IMR-90 (cell line): Measurements from ENCODE around the gene CNOT3. TPM values are rescaled to one million over a fixed set of nuclear protein-coding genes. Genes with fewer than 3 reads are reported as not detected.

Experiments
- ATAC-seq: fragments of 200-7000 bp; cut with Tn5 transposase; 2 replicates; pipeline ENCODE4 v1.9.1; 2020; ENCODE audit warnings: low read depth, mild to moderate bottlenecking, moderate library complexity
- BruUV-seq: library from RNA; stranded (reverse); fragments of 400-500 nt; replicated peaks from 2 replicates; lab custom pipeline; 2021; lab: Mats Ljungman, UMichigan
- CTCF ChIA-PET: fragments of 300-600 bp; formaldehyde crosslinking; extraction: SDS; loops from one replicate; lab custom pipeline; 2021; ENCODE audit warnings: antibody characterized with exemption; lab: Yijun Ruan, JAX
- POLR2A ChIA-PET: fragments of 300-600 bp; sonication (Branson Sonifier 250); formaldehyde crosslinking; loops from one replicate; lab custom pipeline; 2022; ENCODE audit warnings: antibody characterized with exemption; ENCODE audit not compliant: unreplicated experiment; lab: Charles Lee
- DNase-seq: peaks from one replicate; pipeline ENCODE4 v3.0.0; 2013
- H2AFZ ChIP-seq: replicated peaks from 2 replicates; pipeline ENCODE3; 2013; ENCODE audit warnings: low read length, mild to moderate bottlenecking; ENCODE audit not compliant: poor library complexity
- H2AK5ac ChIP-seq: 2 replicates; pipeline ENCODE4 v1.6.1; 2013; ENCODE audit warnings: low read depth, low read length, inconsistent platforms
- H2AK9ac ChIP-seq: replicated peaks from 2 replicates; pipeline ENCODE3; 2013; ENCODE audit warnings: mild to moderate bottlenecking, low read depth, low read length, moderate library complexity; ENCODE audit not compliant: poor library complexity
- H2BK120ac ChIP-seq: 2 replicates; pipeline ENCODE4 v1.6.1; 2013; ENCODE audit warnings: low read depth, low read length, inconsistent platforms
- H2BK15ac ChIP-seq: 3 replicates; pipeline ENCODE4 v1.6.1; 2013; ENCODE audit warnings: low read depth, low read length, inconsistent platforms
- H2BK20ac ChIP-seq: 2 replicates; pipeline ENCODE4 v1.6.1; 2013; ENCODE audit warnings: low read depth, mild to moderate bottlenecking, inconsistent platforms, low read length, moderate library complexity
- H2BK5ac ChIP-seq: 2 replicates; pipeline ENCODE4 v1.6.1; 2013; ENCODE audit warnings: mild to moderate bottlenecking, low read depth, low read length, inconsistent platforms; ENCODE audit not compliant: poor library complexity, severe bottlenecking
- H3K14ac ChIP-seq: replicated peaks from 2 replicates; pipeline ENCODE4 v1.6.1; 2013; ENCODE audit warnings: low read depth, low read length, inconsistent platforms
- H3K18ac ChIP-seq: 2 replicates; pipeline ENCODE4 v1.6.1; 2013; ENCODE audit warnings: low read depth, low read length, control low read depth
- H3K23ac ChIP-seq: 2 replicates; pipeline ENCODE4 v1.6.1; 2013; ENCODE audit warnings: low read depth, low read length, inconsistent platforms
- H3K27ac ChIP-seq: 2 replicates; pipeline ENCODE4 v1.5.1; 2013; ENCODE audit warnings: mild to moderate bottlenecking, control low read depth, low read length; ENCODE audit not compliant: insufficient read depth
- H3K27me3 ChIP-seq: 2 replicates; pipeline ENCODE4 v1.6.1; 2013; ENCODE audit warnings: low read length; ENCODE audit not compliant: control insufficient read depth, insufficient read depth
- H3K36me3 ChIP-seq: 2 replicates; pipeline ENCODE4 v1.6.1; 2013; ENCODE audit warnings: low read length, mixed read lengths; ENCODE audit not compliant: control insufficient read depth, insufficient read depth
- H3K4ac ChIP-seq: 2 replicates; pipeline ENCODE4 v1.6.1; 2013; ENCODE audit warnings: low read depth, low read length, inconsistent platforms
- H3K4me1 ChIP-seq: 2 replicates; pipeline ENCODE4 v1.6.1; 2013; ENCODE audit warnings: low read length, mixed read lengths; ENCODE audit not compliant: control insufficient read depth, insufficient read depth
- H3K4me2 ChIP-seq: 2 replicates; pipeline ENCODE4 v1.6.1; 2013; ENCODE audit warnings: low read depth, mild to moderate bottlenecking, control low read depth, low read length, moderate library complexity
- H3K4me3 ChIP-seq: 2 replicates; pipeline ENCODE4 v1.5.1; 2013; ENCODE audit warnings: low read depth, mild to moderate bottlenecking, control low read depth, low read length, moderate library complexity; ENCODE audit not compliant: insufficient read depth
- H3K56ac ChIP-seq: 2 replicates; pipeline ENCODE4 v1.6.1; 2013; ENCODE audit warnings: low read length, inconsistent platforms; ENCODE audit not compliant: insufficient read depth; ENCODE audit errors: extremely low read depth
- H3K79me1 ChIP-seq, 2 experiments: 2 replicates each; pipeline ENCODE4 v1.6.1; 2013; ENCODE audit warnings: low read length in 2 of 2, inconsistent platforms in 1 of 2, low read depth in 1 of 2
- H3K9ac ChIP-seq: 2 replicates; pipeline ENCODE4 v1.6.1; 2013; ENCODE audit warnings: low read depth, low read length, control low read depth
- H3K9me1 ChIP-seq: 2 replicates; pipeline ENCODE4 v1.6.1; 2013; ENCODE audit warnings: low read length, inconsistent platforms; ENCODE audit not compliant: insufficient read depth
- H3K9me3 ChIP-seq: 2 replicates; pipeline ENCODE4 v1.6.1; 2013; ENCODE audit warnings: low read length; ENCODE audit not compliant: control insufficient read depth, insufficient read depth
- H4K20me1 ChIP-seq: 2 replicates; pipeline ENCODE4 v1.6.1; 2013; ENCODE audit warnings: low read length, inconsistent platforms; ENCODE audit not compliant: insufficient read depth
- H4K5ac ChIP-seq: 2 replicates; pipeline ENCODE4 v1.6.1; 2013; ENCODE audit warnings: mild to moderate bottlenecking, low read depth, low read length, control low read depth
- H4K8ac ChIP-seq, 2 experiments: 2 replicates each; pipeline ENCODE4 v1.6.1; 2013; ENCODE audit warnings: low read depth in 2 of 2, low read length in 2 of 2, control low read depth in 1 of 2, inconsistent platforms in 1 of 2
- H4K91ac ChIP-seq: 2 replicates; pipeline ENCODE4 v1.6.1; 2013; ENCODE audit warnings: low read depth, low read length, inconsistent platforms; ENCODE audit not compliant: insufficient read depth
- BHLHE40 ChIP-seq: fragments of 150-350 bp; IDR thresholded peaks from 2 replicates; pipeline ENCODE4 v1.6.1; 2016; ENCODE audit warnings: mild to moderate bottlenecking, low read depth, low read length
- CEBPB ChIP-seq: IDR thresholded peaks from 2 replicates; pipeline ENCODE4 v1.6.1; 2012; ENCODE audit warnings: low read depth, low read length, improper control_type of control experiment
- CHD1 ChIP-seq: IDR thresholded peaks from 2 replicates; pipeline ENCODE4 v1.6.1; 2012; ENCODE audit warnings: low read depth, low read length, improper control_type of control experiment
- FOS ChIP-seq: fragments of 150-350 bp; IDR thresholded peaks from 2 replicates; pipeline ENCODE4 v1.6.1; 2016; ENCODE audit warnings: low read depth, low read length
- MAFK ChIP-seq: IDR thresholded peaks from 2 replicates; pipeline ENCODE4 v1.6.1; 2012; ENCODE audit warnings: low read depth, low read length, improper control_type of control experiment
- MAZ ChIP-seq: IDR thresholded peaks from 2 replicates; pipeline ENCODE4 v1.6.1; 2012; ENCODE audit warnings: low read depth, mild to moderate bottlenecking, low read length, improper control_type of control experiment, moderate library complexity, borderline replicate concordance
- MXI1 ChIP-seq: IDR thresholded peaks from 2 replicates; pipeline ENCODE4 v1.6.1; 2012; ENCODE audit warnings: low read depth, mild to moderate bottlenecking, low read length, moderate library complexity, borderline replicate concordance
- NFE2L2 ChIP-seq: fragments of 150-350 bp; IDR thresholded peaks from 2 replicates; pipeline ENCODE4 v1.6.1; 2016; ENCODE audit warnings: low read depth, mild to moderate bottlenecking, low read length
- POLR2A ChIP-seq: IDR thresholded peaks from 2 replicates; pipeline ENCODE4 v1.6.1; 2012; ENCODE audit warnings: mild to moderate bottlenecking, low read depth, low read length
- RAD21 ChIP-seq: IDR thresholded peaks from 2 replicates; pipeline ENCODE4 v1.6.1; 2012; ENCODE audit warnings: low read length, improper control_type of control experiment
- RCOR1 ChIP-seq: IDR thresholded peaks from 2 replicates; pipeline ENCODE4 v1.6.1; 2012; ENCODE audit warnings: mild to moderate bottlenecking, low read length, improper control_type of control experiment; ENCODE audit not compliant: insufficient replicate concordance
- RFX5 ChIP-seq: IDR thresholded peaks from 2 replicates; pipeline ENCODE4 v1.8.0; 2012; ENCODE audit warnings: low read depth, mild to moderate bottlenecking, low read length, moderate library complexity
- WGBS, 2 experiments: methylation state at CpG; one replicate each; pipeline versions ENCODE4 v1.1.5 to v1.1.7; 2013; ENCODE audit warnings: missing lambda C conversion rate in 2 of 2; ENCODE audit not compliant: insufficient read length in 1 of 2; ENCODE audit errors: extremely low coverage in 2 of 2; 5-methylcytosine and 5-hydroxymethylcytosine counted together
- dilution Hi-C: fragments of 300-500 bp; cut with HindIII; formaldehyde crosslinking; loops from one replicate; pipeline ENCODE4 v1.14.3; 2018; ENCODE audit warnings: low sequenced_read_pairs; ENCODE audit not compliant: unreplicated experiment
- in situ Hi-C: fragments of 300-500 bp; cut with MboI; formaldehyde crosslinking; loops from 3 replicates; pipeline ENCODE4 v1.14.3; 2019; ENCODE audit warnings: low sequenced_read_pairs, inconsistent platforms, mixed read lengths
- intact Hi-C: fragments of 100-400 bp; cut with micrococcal nuclease; formaldehyde crosslinking; loops from 2 replicates; pipeline ENCODE4 v1.10.0; 2022
- polyA plus RNA-seq, 3 experiments: library from polyadenylated mRNA; depleted of rRNA; stranded (reverse); fragments of >200 nt; gene quantifications; 2 replicates each; pipeline ENCODE4 v1.2.3, GENCODE V29; 2012; ENCODE audit warnings: low replicate concordance in 1 of 3
- total RNA-seq: library from RNA; depleted of rRNA; stranded (reverse); fragments of >200 nt; gene quantifications from 2 replicates; pipeline ENCODE4 v1.2.3, GENCODE V29; 2012
- TF ChIP-seq, protein P1 (sequence below): fragments of 150-350 bp; IDR thresholded peaks from 2 replicates; pipeline ENCODE4 v1.6.1; 2016; ENCODE audit warnings: low read depth, mild to moderate bottlenecking, low read length, moderate library complexity, borderline replicate concordance
- TF ChIP-seq, protein P2 (sequence below): fragments of 150-350 bp; IDR thresholded peaks from 2 replicates; pipeline ENCODE4 v1.6.1; 2017; ENCODE audit warnings: mild to moderate bottlenecking, antibody characterized with exemption, low read length, low read depth

The CNOT3 gene
- total and polyA plus RNA-seq, 2 of the 4 experiments (the other 2 are of a cell fraction), result 5.4 to 26.7 TPM

DNA sequence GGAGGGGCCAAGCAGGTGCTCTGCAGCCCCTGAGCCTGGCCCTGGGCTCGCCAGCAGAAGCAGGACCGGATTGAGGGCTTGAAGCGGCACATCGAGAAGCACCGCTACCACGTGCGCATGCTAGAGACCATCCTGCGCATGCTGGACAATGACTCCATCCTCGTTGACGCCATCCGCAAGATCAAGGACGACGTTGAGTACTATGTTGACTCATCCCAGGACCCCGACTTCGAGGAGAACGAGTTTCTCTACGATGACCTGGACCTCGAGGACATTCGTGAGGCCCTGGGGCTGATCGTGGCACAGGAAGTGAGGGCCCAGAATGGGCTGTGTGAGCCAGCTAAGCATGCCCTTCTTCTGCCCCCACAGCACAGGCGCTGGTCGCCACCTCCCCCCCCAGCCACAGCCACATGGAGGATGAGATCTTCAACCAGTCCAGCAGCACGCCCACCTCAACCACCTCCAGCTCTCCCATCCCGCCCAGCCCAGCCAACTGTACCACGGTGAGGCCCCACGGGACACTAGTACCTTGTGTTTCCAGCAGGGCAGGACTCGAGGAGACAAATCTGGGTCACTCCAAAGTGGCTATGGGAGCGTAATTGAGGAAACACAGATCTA, 8.1 kb downstream of the CNOT3 start:
- WGBS, 2 experiments, result 97% methylated on average over 11 of the region's 28 CpGs; no CpG with 5 or more reads in 1 of the 2 experiments
- no peak overlapping the region for H3K56ac ChIP-seq
- no peak overlapping the region for H3K4me2 ChIP-seq
- no peak overlapping the region for H3K9ac ChIP-seq
- H3K4me1 ChIP-seq, result no peaks in the 10 kb centered on the region
- POLR2A ChIA-PET, result no interaction called here
- no peak overlapping the region for H2BK15ac ChIP-seq
- H4K91ac ChIP-seq, result no peak overlapping the region
- no peak overlapping the region for H4K5ac ChIP-seq
- peaks cover 22 to 46% of the 10 kb centered on the region in 2 experiments for H3K79me1 ChIP-seq
- peaks cover 37% of the 10 kb centered on the region for H4K20me1 ChIP-seq
- no TSS peak for BruUV-seq
- no peak overlapping the region for H2BK5ac ChIP-seq
- no peak overlapping the region for H3K4ac ChIP-seq
- H4K8ac ChIP-seq, result no peak overlapping the region
- no peak overlapping the region for H2AK9ac ChIP-seq
- no peak overlapping the region for H3K23ac ChIP-seq
- no peak overlapping the region for H2BK20ac ChIP-seq
- in situ Hi-C loops, result loop anchor here (25.0 kb wide), 1 partner anchor 1517 kb away; the partner anchor contains the start of gene U2AF2
- no peak for DNase-seq
- no peak overlapping the region for H2AK5ac ChIP-seq
- CTCF ChIA-PET, result no interaction called here
- H3K27me3 ChIP-seq, result no peaks in the 10 kb centered on the region
- H2BK120ac ChIP-seq, result no peak overlapping the region
- no peak overlapping the region for H3K27ac ChIP-seq
- intact Hi-C loops, result no loop called here
- H3K9me3 ChIP-seq, result no peaks in the 10 kb centered on the region
- no peak overlapping the region for H3K4me3 ChIP-seq
- dilution Hi-C loops, result no loop called here
- no peak for ATAC-seq
- peaks cover 80% of the 10 kb centered on the region for H3K36me3 ChIP-seq
- H3K14ac ChIP-seq, result no peak overlapping the region
- 0 out of 2 replicates have a peak, but pooled peaks cover 3% of the 10 kb centered on the region for H3K9me1 ChIP-seq
- no peak overlapping the region for H3K18ac ChIP-seq
- no peak for TF ChIP-seq RAD21
- TF ChIP-seq POLR2A, result no peak
- TF ChIP-seq RFX5, result no peak
- TF ChIP-seq MAZ, result no peak
- no peak for TF ChIP-seq FOS
- TF ChIP-seq, protein P1, sequence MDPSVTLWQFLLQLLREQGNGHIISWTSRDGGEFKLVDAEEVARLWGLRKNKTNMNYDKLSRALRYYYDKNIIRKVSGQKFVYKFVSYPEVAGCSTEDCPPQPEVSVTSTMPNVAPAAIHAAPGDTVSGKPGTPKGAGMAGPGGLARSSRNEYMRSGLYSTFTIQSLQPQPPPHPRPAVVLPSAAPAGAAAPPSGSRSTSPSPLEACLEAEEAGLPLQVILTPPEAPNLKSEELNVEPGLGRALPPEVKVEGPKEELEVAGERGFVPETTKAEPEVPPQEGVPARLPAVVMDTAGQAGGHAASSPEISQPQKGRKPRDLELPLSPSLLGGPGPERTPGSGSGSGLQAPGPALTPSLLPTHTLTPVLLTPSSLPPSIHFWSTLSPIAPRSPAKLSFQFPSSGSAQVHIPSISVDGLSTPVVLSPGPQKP, result no peak
- TF ChIP-seq MAFK, result no peak
- TF ChIP-seq CEBPB, result no peak
- no peak for TF ChIP-seq CHD1
- no peak for TF ChIP-seq MXI1
- TF ChIP-seq BHLHE40, result no peak
- TF ChIP-seq, protein P2, sequence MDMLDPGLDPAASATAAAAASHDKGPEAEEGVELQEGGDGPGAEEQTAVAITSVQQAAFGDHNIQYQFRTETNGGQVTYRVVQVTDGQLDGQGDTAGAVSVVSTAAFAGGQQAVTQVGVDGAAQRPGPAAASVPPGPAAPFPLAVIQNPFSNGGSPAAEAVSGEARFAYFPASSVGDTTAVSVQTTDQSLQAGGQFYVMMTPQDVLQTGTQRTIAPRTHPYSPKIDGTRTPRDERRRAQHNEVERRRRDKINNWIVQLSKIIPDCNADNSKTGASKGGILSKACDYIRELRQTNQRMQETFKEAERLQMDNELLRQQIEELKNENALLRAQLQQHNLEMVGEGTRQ, result no peak
- no peak for TF ChIP-seq NFE2L2
- TF ChIP-seq RCOR1, result no peak
- H2AFZ ChIP-seq, result no peak overlapping the region
